Brain pericyte (primary cell): ENCODE results near the gene SELENON.

ENCODE experiments used
- DNase-seq: peaks from one replicate; pipeline ENCODE4 v3.0.0-alpha.2; 2012; ENCODE audit warnings: low read depth, low spot score

Gene SELENON, protein sequence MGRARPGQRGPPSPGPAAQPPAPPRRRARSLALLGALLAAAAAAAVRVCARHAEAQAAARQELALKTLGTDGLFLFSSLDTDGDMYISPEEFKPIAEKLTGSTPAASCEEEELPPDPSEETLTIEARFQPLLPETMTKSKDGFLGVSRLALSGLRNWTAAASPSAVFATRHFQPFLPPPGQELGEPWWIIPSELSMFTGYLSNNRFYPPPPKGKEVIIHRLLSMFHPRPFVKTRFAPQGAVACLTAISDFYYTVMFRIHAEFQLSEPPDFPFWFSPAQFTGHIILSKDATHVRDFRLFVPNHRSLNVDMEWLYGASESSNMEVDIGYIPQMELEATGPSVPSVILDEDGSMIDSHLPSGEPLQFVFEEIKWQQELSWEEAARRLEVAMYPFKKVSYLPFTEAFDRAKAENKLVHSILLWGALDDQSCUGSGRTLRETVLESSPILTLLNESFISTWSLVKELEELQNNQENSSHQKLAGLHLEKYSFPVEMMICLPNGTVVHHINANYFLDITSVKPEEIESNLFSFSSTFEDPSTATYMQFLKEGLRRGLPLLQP

DNA sequence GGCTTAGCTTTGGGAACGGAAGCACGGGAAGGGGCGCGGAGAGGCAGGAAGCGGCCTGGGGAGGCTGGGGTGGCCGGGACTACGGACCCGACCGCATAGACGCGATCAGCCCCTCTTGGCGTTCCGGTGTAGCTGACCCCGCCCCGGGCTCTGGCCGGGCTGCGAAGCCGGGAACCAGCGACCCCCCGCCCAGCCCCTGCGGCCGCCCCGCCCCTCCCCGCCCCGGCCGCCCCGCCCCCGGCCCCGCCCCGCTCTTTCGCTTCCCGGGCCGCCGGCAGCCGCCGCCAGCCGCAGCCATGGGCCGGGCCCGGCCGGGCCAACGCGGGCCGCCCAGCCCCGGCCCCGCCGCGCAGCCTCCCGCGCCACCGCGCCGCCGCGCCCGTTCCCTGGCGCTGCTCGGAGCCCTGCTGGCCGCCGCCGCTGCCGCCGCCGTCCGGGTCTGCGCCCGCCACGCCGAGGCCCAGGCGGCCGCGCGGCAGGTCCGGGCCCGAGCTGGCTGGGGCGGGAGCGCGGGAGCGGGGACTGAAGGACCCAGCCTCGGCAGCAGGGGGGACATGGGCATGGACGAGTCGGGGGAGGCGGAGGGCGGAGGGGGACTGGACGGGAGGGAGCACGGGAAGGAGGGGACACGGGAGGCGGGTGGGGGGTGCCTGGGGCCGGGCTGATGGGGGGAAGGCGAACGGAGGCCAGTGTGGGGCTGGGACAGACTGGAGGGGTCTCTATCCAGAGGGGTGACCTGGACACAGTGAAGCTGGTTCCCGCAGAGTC, at the start of gene SELENON:
SELENON (plus strand) TSS at position 259 of the 768 bp plus-strand sequence; CDS start at position 297, 38 bp downstream.
- DNase-seq, result no peak

DNA sequence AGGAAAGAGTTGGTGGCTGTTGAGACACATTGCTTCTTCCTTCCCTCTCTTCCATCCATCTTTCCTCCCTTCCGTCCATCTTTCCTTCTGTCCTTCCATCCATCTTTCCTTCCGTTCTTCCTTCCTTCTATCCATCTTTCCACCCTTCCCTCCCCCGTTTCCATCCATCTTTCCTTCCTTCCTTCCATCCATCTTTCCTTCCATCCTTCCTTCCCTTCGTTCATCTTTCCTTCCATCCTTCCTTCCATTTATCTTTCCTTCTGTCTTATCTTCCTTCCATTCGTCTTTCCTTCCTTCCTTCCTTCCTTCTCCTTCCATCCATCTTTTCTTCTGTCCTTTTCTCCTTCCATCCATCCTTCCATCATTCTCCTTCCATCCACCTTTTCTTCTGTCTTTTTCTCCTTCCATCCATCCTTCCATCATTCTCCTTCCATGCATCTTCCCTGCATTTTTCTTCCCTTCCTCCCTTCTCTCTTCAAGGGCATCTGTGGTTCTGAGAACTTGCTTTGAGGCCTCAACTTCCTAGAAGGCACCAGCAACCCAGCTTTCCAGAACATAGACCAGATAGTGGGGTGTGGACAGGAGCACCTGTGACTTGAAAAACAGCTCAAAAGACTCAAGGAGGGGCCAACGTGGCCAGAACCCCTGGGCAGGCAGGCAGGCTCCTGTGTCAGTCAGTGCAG, 48.9 kb upstream of the SELENON start:
- no peak for DNase-seq

DNA sequence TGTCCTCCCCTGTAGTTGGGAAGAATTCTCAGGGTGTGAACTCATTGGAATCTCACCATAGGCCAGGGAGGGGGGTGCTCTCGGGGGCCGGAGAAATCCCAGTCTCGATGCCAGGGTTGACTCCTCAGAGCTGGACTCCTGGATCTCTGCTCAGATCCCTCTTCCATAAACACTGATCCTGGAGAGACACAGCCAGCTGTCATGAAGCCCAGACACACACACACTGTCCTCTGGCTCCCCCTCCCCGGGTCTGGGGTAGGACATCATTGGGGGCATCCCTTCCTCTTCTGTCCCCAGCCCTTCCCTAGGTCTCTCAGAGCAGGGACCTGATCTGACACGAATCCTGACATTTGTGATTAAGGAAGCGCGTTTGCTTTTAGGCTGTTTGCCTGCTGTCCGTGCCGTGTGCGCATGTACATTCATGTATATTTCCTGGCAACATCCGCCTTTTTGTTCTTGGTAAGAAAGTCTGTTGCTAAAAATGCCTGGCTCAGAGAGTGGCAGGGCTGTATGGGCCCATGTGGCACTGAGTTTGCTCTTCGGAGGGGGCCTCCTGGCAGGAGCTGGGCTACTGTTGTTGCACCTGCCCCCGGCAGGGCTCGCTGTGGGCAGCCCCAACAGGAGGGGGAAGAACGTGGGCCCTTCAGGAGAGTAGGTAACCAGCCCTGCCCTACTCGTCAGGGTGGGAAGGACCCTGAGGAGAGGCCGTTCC, 45.4 kb upstream of the SELENON start:
- DNase-seq, result no peak

DNA sequence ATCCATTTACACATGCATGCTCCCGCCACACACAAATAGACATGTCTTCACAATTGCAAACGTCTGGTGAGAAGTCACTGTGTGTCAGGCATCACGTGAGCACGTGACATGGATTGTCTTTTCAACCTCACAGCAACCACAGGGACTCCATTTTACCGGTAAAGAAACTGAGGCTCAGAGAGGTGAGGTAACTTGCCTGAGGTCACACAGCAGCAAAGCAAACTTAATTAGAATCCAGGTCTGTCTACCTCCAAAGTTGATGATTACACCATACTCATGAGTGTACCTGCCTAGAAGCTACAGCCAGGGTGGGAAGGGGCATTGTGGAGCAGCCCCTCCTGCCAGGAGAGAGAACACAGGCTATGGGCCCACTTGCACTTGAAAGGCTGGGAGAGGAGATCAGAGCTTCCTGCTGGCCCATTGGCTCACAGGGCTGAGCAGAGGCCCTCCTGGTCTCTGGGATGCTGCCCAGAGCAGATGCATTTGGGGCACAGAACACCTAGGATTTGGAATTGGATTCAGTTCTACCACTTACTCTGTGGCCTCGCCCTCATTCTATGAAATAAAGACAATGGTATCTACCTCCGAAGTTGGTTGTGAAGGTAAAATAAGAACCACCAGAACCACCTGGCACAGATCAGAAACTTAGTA, 44.4 kb upstream of the SELENON start:
- no peak for DNase-seq

DNA sequence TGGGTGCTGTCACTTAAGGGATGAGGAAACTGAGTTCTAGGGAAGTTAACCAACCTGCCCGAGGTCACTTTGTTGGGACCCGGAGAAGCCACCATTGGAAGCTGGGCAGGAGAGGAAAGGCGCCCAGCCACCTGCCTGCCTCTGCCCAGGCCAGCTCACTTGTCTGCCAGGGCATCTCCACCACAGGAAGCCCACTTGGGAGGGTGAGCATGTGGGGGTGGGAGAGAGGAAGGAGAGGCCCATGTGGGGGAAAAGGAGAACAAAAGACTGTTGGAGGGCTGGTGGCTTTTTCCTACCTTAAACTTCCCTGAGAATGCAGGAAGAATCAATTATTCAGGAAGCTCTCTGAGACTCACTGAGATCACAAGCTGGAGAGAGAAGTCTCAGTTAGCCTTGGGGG, 43.8 kb upstream of the SELENON start:
- DNase-seq, result no peak

DNA sequence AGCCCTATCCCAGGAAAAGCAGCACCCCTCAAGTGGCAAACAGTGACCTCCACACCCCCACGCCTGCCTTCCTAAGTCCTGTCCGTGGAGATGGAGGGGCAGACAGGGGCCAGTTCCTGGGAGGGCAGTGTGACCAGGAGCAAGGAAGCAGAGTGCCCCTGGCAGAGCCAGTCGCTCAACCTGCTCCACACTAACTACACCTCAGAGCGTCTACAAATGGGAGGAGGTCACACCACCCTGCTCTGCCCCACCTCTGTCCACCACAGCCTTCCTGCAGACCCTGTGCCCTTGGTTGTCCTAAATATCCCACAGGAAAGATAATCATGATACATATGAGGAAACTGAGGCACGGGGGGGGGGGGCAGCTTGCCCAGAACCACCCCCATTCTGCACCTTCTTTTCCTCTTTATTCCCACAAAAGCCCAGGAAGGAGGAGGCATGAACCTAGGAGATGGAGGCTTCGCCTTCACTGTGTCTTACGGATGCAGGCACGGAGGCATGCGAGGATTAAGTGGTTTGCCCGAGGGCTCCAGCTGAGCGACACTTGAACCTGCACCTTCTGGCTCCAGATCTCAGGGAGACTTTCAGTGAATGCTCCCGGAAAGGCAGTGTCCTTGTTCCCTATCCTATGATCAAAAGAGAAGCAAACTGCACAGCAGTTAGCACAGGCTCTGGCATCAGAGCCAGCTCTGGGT, 42.7 kb upstream of the SELENON start:
- DNase-seq, result no peak

DNA sequence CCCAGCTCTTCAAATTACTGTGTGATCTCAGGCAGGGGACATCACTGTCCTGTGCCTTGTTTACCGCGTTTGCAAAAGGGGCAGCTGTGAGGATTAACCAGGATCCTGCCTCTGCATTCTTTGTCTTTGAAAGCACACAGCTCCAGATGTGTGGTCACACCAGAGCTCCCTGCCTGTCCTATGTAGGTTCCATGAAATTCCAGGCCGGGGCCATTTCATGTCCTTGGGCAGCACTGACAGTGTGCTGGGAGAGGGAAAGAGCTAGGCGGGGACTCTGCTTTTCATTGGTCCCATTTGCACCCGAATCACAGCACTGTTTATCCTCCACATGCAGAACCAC, 42.2 kb upstream of the SELENON start:
- no peak for DNase-seq

DNA sequence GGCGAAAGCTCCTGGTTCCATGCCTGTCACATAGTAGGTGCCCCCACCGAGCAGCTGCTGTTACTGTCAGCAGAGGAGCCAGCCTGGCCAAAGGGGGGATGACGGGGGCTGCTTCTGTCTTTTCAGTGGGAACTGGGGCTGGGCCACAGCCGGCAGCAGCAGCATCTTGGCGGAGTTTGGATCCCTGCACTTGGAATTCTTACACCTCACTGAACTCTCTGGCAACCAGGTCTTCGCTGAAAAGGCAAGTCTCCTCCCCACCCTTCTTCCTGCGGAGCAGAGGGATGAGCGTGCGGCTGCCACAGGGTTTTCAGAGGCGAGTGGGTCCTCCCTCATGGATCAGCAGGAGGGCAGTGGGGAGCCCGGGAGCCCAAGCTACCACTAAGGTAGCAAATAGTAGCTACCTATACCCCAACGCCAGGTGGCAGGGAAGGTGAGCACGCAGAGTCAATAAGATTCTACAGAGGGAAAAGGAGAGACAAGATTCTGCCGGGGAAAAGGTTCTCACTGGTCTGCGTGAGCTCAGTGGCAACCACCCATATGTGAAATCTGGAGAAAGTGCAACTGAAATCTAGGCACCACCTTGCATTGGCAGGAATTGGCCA, 41.4 kb upstream of the SELENON start:
- DNase-seq, result no peak

DNA sequence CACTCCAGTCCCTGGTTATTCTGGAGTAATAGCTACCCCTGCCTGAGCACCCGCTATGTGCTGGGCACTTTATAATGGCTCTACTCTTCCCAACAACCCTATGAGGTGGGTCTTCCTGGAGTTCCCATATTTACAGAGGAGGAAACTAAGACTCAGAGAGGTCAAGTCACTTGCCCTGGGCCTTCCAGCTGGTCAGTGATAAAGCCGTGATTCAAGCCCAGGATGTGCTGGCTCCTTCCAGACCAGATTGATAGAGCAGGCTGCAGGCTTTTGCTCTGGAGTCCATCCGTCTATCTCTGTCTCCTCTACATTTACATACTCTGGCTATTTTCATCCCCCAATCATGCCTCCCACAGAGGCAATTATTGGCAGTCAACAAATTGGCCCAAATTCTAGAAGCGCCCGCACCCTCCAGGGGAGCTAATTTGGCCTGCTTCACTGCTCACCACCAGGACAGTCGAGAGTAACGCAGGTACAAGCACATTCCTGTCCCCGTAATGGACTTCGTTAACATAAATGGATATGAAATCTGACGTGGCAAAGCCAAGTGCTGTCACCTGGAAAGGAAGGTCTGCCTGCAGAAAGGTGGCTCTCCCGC, 39.8 kb upstream of the SELENON start:
- DNase-seq, result no peak

DNA sequence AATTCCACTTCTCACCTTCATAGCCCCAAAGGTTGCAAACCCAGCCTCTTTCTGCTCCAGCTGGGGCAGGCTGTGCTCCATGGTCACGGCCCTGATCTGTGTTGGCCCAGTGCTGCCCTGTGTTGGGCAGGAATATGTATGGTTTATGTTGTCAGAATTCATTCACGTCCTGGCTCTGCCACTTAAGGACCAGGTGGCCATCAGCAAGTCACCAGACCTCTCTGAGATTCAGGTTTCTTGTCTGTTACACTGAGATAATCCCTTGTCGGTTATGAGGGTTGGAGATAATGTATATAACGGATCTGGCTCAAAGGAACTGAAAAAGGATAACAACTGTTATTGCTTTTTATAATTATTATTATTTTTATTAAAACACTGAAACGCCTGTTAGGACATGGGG, 39.1 kb upstream of the SELENON start:
- no peak for DNase-seq

DNA sequence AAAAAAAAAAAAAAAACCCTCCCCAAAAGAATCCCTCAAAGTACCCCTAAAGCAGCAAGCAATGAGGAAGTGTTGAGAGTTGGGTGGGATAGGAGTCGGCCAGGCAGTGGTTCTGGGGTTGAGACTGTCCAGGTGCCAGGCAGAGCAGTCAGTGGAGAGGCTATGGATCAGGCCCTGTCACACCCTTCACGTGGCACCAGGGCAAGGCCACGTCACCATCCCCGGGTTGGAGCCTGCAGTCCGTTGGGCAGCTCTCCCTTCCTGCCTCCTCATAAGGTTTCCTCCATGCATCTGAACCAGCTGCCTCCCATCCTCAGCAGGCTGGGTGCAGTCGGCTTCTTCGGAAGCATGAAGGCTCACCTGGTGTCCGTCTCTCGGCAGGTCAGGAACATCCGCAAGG, 36.5 kb upstream of the SELENON start:
- DNase-seq, result no peak

DNA sequence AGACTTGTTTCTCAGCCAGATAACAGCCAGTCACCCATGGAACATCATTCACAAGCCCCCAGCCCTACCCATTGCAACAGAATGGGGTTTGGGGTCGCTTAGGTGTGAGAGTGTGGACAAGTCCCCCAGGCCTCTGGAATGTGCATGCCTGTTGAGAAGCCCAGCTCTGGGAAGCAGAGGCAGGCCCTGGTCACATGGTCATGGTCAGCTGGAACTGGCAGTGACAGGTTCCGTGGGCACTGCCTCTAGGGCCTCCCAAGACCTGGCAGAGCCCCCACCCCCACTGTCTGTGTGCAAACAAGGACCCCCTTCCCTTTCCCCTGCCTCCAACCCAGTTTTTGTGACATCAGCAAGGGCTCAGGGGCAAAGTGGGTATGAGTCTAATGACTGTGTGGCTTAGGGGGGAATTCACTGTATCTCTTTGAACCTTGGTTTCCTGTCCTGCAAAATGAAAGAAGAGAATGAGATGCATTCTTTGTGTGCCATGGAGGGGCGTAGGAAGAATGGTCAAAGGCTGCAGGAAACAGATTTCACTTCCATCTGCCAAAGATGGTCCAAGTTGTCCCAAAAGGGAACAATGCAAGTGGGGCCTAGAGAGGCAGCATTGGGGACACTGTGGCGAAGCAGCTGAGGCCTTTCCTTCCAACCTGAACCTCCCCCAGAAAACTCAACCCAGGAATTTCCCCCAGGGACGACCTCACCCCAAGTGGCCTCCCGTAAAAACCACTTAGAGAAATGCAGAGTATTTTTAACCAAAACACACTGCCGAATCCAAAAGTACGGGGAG, 34.7 kb upstream of the SELENON start:
- DNase-seq, result no peak

DNA sequence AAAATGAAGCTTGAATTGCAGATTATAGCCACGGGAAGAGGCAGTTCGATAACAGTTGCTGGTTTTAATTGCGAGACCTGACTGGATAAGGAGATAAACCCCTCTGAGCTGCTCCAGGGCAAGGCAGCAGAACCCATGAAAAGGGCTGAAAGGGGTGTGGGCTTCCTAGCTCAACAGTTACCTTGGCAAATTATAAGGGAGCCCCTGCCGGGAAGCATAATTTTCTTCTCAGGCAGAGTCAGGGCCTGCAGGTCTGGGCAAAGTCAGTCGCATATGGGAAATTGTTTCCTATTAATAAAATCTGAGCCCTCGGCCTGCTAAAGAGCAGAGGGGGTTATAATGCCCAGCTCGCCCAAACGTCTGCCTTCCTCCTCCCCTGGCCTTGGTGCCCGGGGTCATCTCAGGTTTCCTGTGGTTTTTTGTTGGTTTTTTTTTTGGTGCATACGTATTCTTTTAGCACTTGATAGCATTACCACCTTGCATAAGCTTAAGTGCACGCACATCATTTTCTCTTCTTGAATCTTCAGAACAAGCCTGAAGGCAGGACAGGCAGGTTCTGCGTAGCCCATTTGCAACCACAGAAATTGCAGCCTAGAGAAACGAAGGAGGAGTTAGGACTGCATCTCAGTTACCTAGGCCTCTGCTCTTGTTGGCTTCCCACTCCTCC, 33.9 kb upstream of the SELENON start:
- DNase-seq, result no peak

DNA sequence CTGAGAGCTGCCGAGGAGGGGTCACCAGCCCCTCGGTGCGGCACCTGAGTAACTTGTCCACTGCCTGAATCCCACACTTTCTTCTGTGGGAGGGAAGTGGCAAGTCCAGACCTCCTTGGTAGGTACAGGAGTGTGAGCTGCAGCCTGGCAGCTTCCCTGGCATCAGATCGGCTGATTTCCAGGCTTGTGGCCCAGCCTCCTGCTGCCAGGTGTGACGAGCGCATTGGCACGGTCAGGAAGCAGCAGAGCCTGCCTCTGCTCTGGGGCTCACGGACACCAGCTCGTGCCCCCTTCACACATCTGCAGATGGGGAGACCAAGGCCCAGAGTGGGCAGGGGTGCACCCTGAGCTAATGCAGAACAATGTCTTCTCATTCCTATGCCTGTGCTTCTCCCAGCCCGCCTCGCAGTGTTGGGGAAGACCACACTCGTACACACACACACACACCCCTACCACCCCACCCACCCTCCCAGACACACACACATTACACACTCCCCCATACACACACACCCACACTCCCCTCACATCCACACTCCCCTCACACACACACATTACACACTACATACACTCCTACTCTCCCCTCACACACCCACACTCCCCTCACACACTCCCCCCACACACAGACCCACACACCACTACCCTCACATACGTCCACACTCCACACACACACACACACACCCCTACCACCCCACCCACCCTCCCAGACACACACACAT, 33.1 kb upstream of the SELENON start:
- no peak for DNase-seq

DNA sequence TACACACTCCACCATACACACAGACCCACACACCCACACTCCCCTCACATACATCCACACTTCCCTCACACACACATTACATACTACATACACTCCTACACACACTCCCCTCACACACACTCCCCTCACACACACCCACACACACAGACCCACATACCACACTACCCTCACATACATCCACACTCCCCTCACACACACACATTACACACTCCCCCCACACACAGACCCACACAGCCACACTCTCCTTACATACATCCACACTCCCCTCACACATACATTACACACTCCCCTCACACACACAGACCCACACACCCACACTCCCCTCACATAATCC, 32.6 kb upstream of the SELENON start:
- DNase-seq, result no peak

DNA sequence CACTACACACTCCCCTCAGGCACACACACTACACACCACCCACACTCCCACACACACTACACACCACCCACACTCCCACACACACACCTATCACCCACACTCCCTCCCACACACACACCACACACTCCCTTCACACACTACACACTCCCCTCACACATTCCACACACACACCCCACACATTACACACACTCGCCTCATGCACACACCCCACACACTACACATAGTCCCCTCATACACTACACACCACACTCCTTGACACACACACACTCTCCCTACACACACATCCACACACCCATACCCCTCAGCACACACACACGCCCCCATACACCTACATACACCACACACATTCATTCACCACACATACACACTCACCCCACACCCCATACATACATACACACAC, 31.0 kb upstream of the SELENON start:
- no peak for DNase-seq

DNA sequence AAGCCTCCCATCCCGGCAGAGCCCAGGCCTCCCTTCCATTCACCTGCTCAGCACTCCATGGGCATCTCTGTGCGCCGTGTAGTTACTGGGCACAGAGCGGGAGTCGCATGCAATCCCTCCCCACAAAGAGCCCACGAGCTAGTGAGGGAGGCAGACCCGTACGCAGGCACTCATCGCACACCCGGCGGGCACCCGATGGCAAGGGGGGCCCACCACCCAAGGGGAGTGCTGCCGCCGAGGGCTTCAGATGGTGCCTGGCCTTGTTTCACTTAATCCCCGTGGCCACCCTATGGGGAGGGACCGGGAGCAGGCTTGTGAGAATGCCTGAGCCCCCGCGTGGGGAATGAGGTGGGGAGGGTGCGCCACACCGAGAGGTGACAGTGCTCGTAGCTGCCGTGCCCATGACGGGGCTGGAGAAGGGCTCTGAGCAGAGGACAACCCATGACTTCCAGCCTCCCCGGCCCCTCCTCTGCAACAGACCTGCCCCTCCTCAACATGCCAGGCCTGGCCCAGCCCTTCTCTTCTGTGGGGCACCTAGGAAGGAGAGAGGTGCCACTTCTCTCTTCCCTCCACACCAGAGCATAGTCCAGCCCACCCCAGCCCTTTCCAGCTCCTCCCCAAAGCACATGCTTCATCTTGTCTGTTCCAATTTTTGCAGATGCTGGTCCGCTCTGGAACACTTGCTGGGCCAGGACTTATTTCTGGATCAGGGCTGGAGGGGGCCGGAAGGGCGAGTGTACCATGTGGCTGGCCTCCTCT, 30.2 kb upstream of the SELENON start:
- DNase-seq, result no peak
